ENCODE data around the gene R3HDM2. TPM values are rescaled to one million over a fixed set of nuclear protein-coding genes. Genes with fewer than 3 reads are reported as not detected.

R3HDM2 gene
- total and polyA plus RNA-seq, 2 donors (not counting 1 experiment from before 2014, with no cell fraction given): 21.3 to 22.8 TPM

GRCh38 chr12:57248934-57249742, 181.7 kb downstream of the R3HDM2 start:
- TF ChIP-seq CTCF (conservative IDR thresholded peaks at IDR 0.05 in 1 of 2, IDR thresholded peaks at IDR 0.05 in 1 of 2; ENCODE audit: low read depth in 1 of 2, low read length in 2 of 2) (no peak), EZH2 (IDR thresholded peaks at IDR 0.05; ENCODE audit: low read length, missing control alignments) (no peak)
- H2AFZ ChIP-seq (ENCODE audit: low read length): no peak overlapping the region
- no peaks in the 10 kb centered on the region for H3K79me2 ChIP-seq (ENCODE audit: control insufficient read depth, insufficient read depth, low read length)
- no peak overlapping the region for H3K4me3 ChIP-seq (replicated peaks in 1 of 4; ENCODE audit: control extremely low read depth in 1 of 4, insufficient read depth in 1 of 4, low read depth in 3 of 4, low read length in 4 of 4)
- H3K27me3 ChIP-seq (ENCODE audit: control insufficient read depth, insufficient read depth, low read length): no peaks in the 10 kb centered on the region
- no peaks in the 10 kb centered on the region for H3K36me3 ChIP-seq (ENCODE audit: control insufficient read depth, insufficient read depth, low read length)
- H3K4me1 ChIP-seq (ENCODE audit: control insufficient read depth, extremely low read depth, insufficient read depth, low read length): no peaks in the 10 kb centered on the region
- H3K4me2 ChIP-seq (ENCODE audit: extremely low read depth, insufficient read depth, low read length): no peak overlapping the region
- no peak overlapping the region for H3K9ac ChIP-seq (ENCODE audit: insufficient read depth, low read length)
- no peaks in the 10 kb centered on the region for H4K20me1 ChIP-seq (ENCODE audit: control insufficient read depth, extremely low read depth, insufficient read depth, low read length)
- DNase-seq (ENCODE audit: low read depth in 2 of 2): no peak
- no peaks in the 10 kb centered on the region for H3K9me3 ChIP-seq (ENCODE audit: control insufficient read depth, insufficient read depth, low read depth, low read length)
- no peak overlapping the region for H3K27ac ChIP-seq (ENCODE audit: insufficient read depth, low read length)

- Histone ChIP-seq H3K36me3 (ENCODE audit: control insufficient read depth, insufficient read depth, low read length) (no peaks in the 10 kb centered on the region), H3K4me2 (ENCODE audit: extremely low read depth, insufficient read depth, low read length) (no peak overlapping the region), H3K4me1 (ENCODE audit: control insufficient read depth, extremely low read depth, insufficient read depth, low read length) (peaks cover 5% of the 10 kb centered on the region), H4K20me1 (ENCODE audit: control insufficient read depth, extremely low read depth, insufficient read depth, low read length) (no peaks in the 10 kb centered on the region), H3K9ac (ENCODE audit: insufficient read depth, low read length) (no peak overlapping the region), H2AFZ (ENCODE audit: low read length) (no peak overlapping the region), H3K79me2 (ENCODE audit: control insufficient read depth, insufficient read depth, low read length) (no peaks in the 10 kb centered on the region), H3K4me3 (replicated peaks in 1 of 4; ENCODE audit: control extremely low read depth in 1 of 4, insufficient read depth in 1 of 4, low read depth in 3 of 4, low read length in 4 of 4) (no peak overlapping the region), H3K27ac (ENCODE audit: insufficient read depth, low read length) (no peak overlapping the region), H3K9me3 (ENCODE audit: control insufficient read depth, insufficient read depth, low read depth, low read length) (no peaks in the 10 kb centered on the region), H3K27me3 (ENCODE audit: control insufficient read depth, insufficient read depth, low read length) (peaks cover 3% of the 10 kb centered on the region)
- no peak for DNase-seq (ENCODE audit: low read depth in 2 of 2)
- TF ChIP-seq EZH2 (IDR thresholded peaks at IDR 0.05; ENCODE audit: low read length, missing control alignments) (no peak), CTCF (conservative IDR thresholded peaks at IDR 0.05 in 1 of 2, IDR thresholded peaks at IDR 0.05 in 1 of 2; ENCODE audit: low read depth in 1 of 2, low read length in 2 of 2) (no peak)
Measured at GRCh38 chr12:57247041-57247440, 183.8 kb downstream of the R3HDM2 start.

GRCh38 chr12:57244312-57244696, 186.5 kb downstream of the R3HDM2 start:
- no peak for TF ChIP-seq EZH2 (IDR thresholded peaks at IDR 0.05; ENCODE audit: low read length, missing control alignments)
- TF ChIP-seq CTCF (conservative IDR thresholded peaks at IDR 0.05 in 1 of 2, IDR thresholded peaks at IDR 0.05 in 1 of 2; ENCODE audit: low read depth in 1 of 2, low read length in 2 of 2): no peak
- Histone ChIP-seq H3K9ac (ENCODE audit: insufficient read depth, low read length) (no peak overlapping the region), H3K4me1 (ENCODE audit: control insufficient read depth, extremely low read depth, insufficient read depth, low read length) (peaks cover 20% of the 10 kb centered on the region)

More at GRCh38 chr12:57244312-57244696, 186.5 kb downstream of the R3HDM2 start:
- Histone ChIP-seq H2AFZ (ENCODE audit: low read length) (no peak overlapping the region), H4K20me1 (ENCODE audit: control insufficient read depth, extremely low read depth, insufficient read depth, low read length) (no peaks in the 10 kb centered on the region), H3K27ac (ENCODE audit: insufficient read depth, low read length) (no peak overlapping the region), H3K4me2 (ENCODE audit: extremely low read depth, insufficient read depth, low read length) (no peak overlapping the region), H3K79me2 (ENCODE audit: control insufficient read depth, insufficient read depth, low read length) (no peaks in the 10 kb centered on the region), H3K36me3 (ENCODE audit: control insufficient read depth, insufficient read depth, low read length) (no peaks in the 10 kb centered on the region), H3K4me3 (replicated peaks in 1 of 4; ENCODE audit: control extremely low read depth in 1 of 4, insufficient read depth in 1 of 4, low read depth in 3 of 4, low read length in 4 of 4) (no peak overlapping the region), H3K9me3 (ENCODE audit: control insufficient read depth, insufficient read depth, low read depth, low read length) (no peaks in the 10 kb centered on the region), H3K27me3 (ENCODE audit: control insufficient read depth, insufficient read depth, low read length) (peaks cover 16% of the 10 kb centered on the region)
- no peak for DNase-seq (ENCODE audit: low read depth in 2 of 2)

All from fibroblast of lung (primary cell).